ENCODE data around the gene TST. TPM values are rescaled to one million over a fixed set of nuclear protein-coding genes. Genes with fewer than 3 reads are reported as not detected.

The TST gene
- total and polyA plus RNA-seq, 2 donors (not counting 1 experiment from before 2014, with no cell fraction given), result 1.4 to 5.9 TPM

- H3K27ac ChIP-seq (ENCODE audit: low read length in 2 of 2), result no peak overlapping the region
- DNase-seq (no peak), ATAC-seq (ENCODE audit: low read depth) (no peak)
- no peak overlapping the region for H3K27ac Mint-ChIP-seq
- H3K4me2 ChIP-seq (replicated peaks; ENCODE audit: low read depth, low read length, poor library complexity, severe bottlenecking), result no peak overlapping the region
- 90% methylated on average over 6 of the region's 12 CpGs for WGBS (ENCODE audit: insufficient coverage)
- H3K9me3 ChIP-seq (ENCODE audit: control extremely low read depth in 1 of 3, control insufficient read depth in 2 of 3, insufficient read depth in 1 of 3, low read length in 2 of 3), result peaks cover 13 to 17% (median 14%) of the 10 kb centered on the region in 3 donors
- POLR2A ChIA-PET, result no interaction called here
- peaks cover 61% of the 10 kb centered on the region for H3K27me3 Mint-ChIP-seq
- CTCF ChIA-PET, result no interaction called here
- H3K4me1 ChIP-seq (ENCODE audit: control insufficient read depth in 2 of 2, insufficient read depth in 2 of 2, low read length in 2 of 2), result no peaks in the 10 kb centered on the region
- H4K20me1 ChIP-seq (ENCODE audit: control insufficient read depth, insufficient read depth, low read length, poor library complexity, severe bottlenecking), result no peaks in the 10 kb centered on the region
- no peaks in the 10 kb centered on the region for H3K4me1 Mint-ChIP-seq
- TF ChIP-seq CTCF (IDR thresholded peaks at IDR 0.05) (no peak), EZH2 (IDR thresholded peaks at IDR 0.05; ENCODE audit: borderline replicate concordance, insufficient read depth, low read depth, low read length, poor library complexity, severe bottlenecking) (no peak)
- H3K9ac ChIP-seq (ENCODE audit: low read length), result no peak overlapping the region
- no peaks in the 10 kb centered on the region for H3K36me3 ChIP-seq (replicated peaks in 1 of 2; ENCODE audit: control extremely low read depth in 1 of 2, control insufficient read depth in 1 of 2, extremely low read depth in 1 of 2, insufficient read depth in 2 of 2, low read length in 1 of 2)
- no peak overlapping the region for H2AFZ ChIP-seq (ENCODE audit: insufficient read depth, low read depth, low read length, poor library complexity, severe bottlenecking)
- intact Hi-C loops (cut with micrococcal nuclease), result no loop called here
- H3K4me3 Mint-ChIP-seq, result no peak overlapping the region
- H3K4me3 ChIP-seq (ENCODE audit: control extremely low read depth in 1 of 5, extremely low read depth in 1 of 5, insufficient read depth in 1 of 5, low read depth in 2 of 5, low read length in 4 of 5), result no peak overlapping the region
- peaks cover 12% of the 10 kb centered on the region for H3K9me3 Mint-ChIP-seq (ENCODE audit: insufficient read depth)
- H3K27me3 ChIP-seq (replicated peaks in 1 of 4; ENCODE audit: control extremely low read depth in 1 of 4, control insufficient read depth in 3 of 4, insufficient read depth in 4 of 4, low read length in 3 of 4), result peaks cover 0 to 48% (median 13%) of the 10 kb centered on the region in 4 experiments
- no peaks in the 10 kb centered on the region for H3K79me2 ChIP-seq (ENCODE audit: control insufficient read depth, insufficient read depth, low read length)
These were observed 31.0 kb downstream of the TST start for GRCh38 chr22:36988075-36988832.

GRCh38 chr22:36986242-36986821 lies 32.9 kb downstream of the TST start:
- H3K36me3 ChIP-seq (replicated peaks in 1 of 2; ENCODE audit: control extremely low read depth in 1 of 2, control insufficient read depth in 1 of 2, extremely low read depth in 1 of 2, insufficient read depth in 2 of 2, low read length in 1 of 2), result no peaks in the 10 kb centered on the region
- Mint-ChIP-seq H3K4me1 (no peaks in the 10 kb centered on the region), H3K27me3 (peaks cover 55% of the 10 kb centered on the region), H3K4me3 (no peak overlapping the region), H3K27ac (no peak overlapping the region), H3K9me3 (ENCODE audit: insufficient read depth) (peaks cover 12% of the 10 kb centered on the region)
- no peak overlapping the region for H3K4me2 ChIP-seq (replicated peaks; ENCODE audit: low read depth, low read length, poor library complexity, severe bottlenecking)
- POLR2A ChIA-PET, result no interaction called here
- no peaks in the 10 kb centered on the region for H4K20me1 ChIP-seq (ENCODE audit: control insufficient read depth, insufficient read depth, low read length, poor library complexity, severe bottlenecking)
- H2AFZ ChIP-seq (ENCODE audit: insufficient read depth, low read depth, low read length, poor library complexity, severe bottlenecking), result no peak overlapping the region
- TF ChIP-seq CTCF (IDR thresholded peaks at IDR 0.05), result peak; percentile 67
- no peak for TF ChIP-seq EZH2 (IDR thresholded peaks at IDR 0.05; ENCODE audit: borderline replicate concordance, insufficient read depth, low read depth, low read length, poor library complexity, severe bottlenecking)
- no peak overlapping the region for H3K27ac ChIP-seq (ENCODE audit: low read length in 2 of 2)
- H3K9ac ChIP-seq (ENCODE audit: low read length), result no peak overlapping the region
- CTCF ChIA-PET, result interaction anchor here (1.1 kb wide), 1 partner anchor 8 kb away, joined by 6 read pairs; no protein-coding TSS in a partner anchor
- H3K9me3 ChIP-seq (ENCODE audit: control extremely low read depth in 1 of 3, control insufficient read depth in 2 of 3, insufficient read depth in 1 of 3, low read length in 2 of 3), result peaks cover 13 to 17% (median 14%) of the 10 kb centered on the region in 3 donors
- H3K4me1 ChIP-seq (ENCODE audit: control insufficient read depth in 2 of 2, insufficient read depth in 2 of 2, low read length in 2 of 2), result no peaks in the 10 kb centered on the region
- intact Hi-C loops (cut with micrococcal nuclease), result no loop called here
- H3K27me3 ChIP-seq (replicated peaks in 1 of 4; ENCODE audit: control extremely low read depth in 1 of 4, control insufficient read depth in 3 of 4, insufficient read depth in 4 of 4, low read length in 3 of 4), result peaks cover 0 to 52% (median 12%) of the 10 kb centered on the region in 4 experiments
- H3K4me3 ChIP-seq (ENCODE audit: control extremely low read depth in 1 of 5, extremely low read depth in 1 of 5, insufficient read depth in 1 of 5, low read depth in 2 of 5, low read length in 4 of 5), result no peak overlapping the region
- H3K79me2 ChIP-seq (ENCODE audit: control insufficient read depth, insufficient read depth, low read length), result no peaks in the 10 kb centered on the region
- no peak for ATAC-seq (ENCODE audit: low read depth)
- no peak for DNase-seq
- WGBS (ENCODE audit: insufficient coverage), result 77% methylated on average over 3 of the region's 8 CpGs
